ENCODE measurements around the gene STXBP4.

GRCh38 chr17:54971147-54971546 is 2.6 kb downstream of the STXBP4 start:
- TF ChIP-seq CTCF (IDR thresholded peaks at IDR 0.05; ENCODE audit: low read length) (no peak), EZH2 (IDR thresholded peaks at IDR 0.05; ENCODE audit: borderline replicate concordance, low read length) (no peak)

All from OCI-LY1 (cell line).